Astrocyte (in vitro differentiated cells and primary cell): ENCODE results near the gene DNAJC5. TPM values are rescaled to one million over a fixed set of nuclear protein-coding genes. Genes with fewer than 3 reads are reported as not detected.

Source experiments
- DNase-seq: peaks from one replicate; pipeline ENCODE4 v3.0.0-alpha.2; 2010; ENCODE audit warnings: low read depth
- FAIRE-seq: peaks from 2 replicates; lab custom pipeline; 2011; peaks lifted over from hg19 to GRCh38; lab: Jason Lieb, UNC
- H2AFZ ChIP-seq: 2 replicates; pipeline ENCODE4 v1.6.0; 2012; ENCODE audit warnings: low read depth, low read length, inconsistent platforms
- H3K27ac ChIP-seq: 2 replicates; pipeline ENCODE4 v1.5.1; 2011; ENCODE audit warnings: low read depth, low read length, inconsistent platforms
- H3K27me3 ChIP-seq: 2 replicates; pipeline ENCODE4 v1.6.0; 2011; ENCODE audit warnings: low read length, inconsistent platforms; ENCODE audit not compliant: insufficient read depth
- H3K36me3 ChIP-seq: 2 replicates; pipeline ENCODE4 v1.5.1; 2011; ENCODE audit warnings: low read length, inconsistent platforms; ENCODE audit not compliant: insufficient read depth
- H3K4me1 ChIP-seq: 2 replicates; pipeline ENCODE4 v1.5.1; 2011; ENCODE audit warnings: low read length, inconsistent platforms; ENCODE audit not compliant: insufficient read depth
- H3K4me2 ChIP-seq: 2 replicates; pipeline ENCODE4 v1.6.0; 2012; ENCODE audit warnings: low read length, inconsistent platforms
- H3K4me3 ChIP-seq: 2 replicates; pipeline ENCODE4 v1.5.1; 2011; ENCODE audit warnings: low read depth, mild to moderate bottlenecking, low read length, inconsistent platforms; ENCODE audit not compliant: insufficient read depth
- H3K79me2 ChIP-seq: 2 replicates; pipeline ENCODE4 v1.6.0; 2012; ENCODE audit warnings: mild to moderate bottlenecking, low read length, inconsistent platforms; ENCODE audit not compliant: insufficient read depth
- H3K9ac ChIP-seq: 2 replicates; pipeline ENCODE4 v1.6.0; 2012; ENCODE audit warnings: mild to moderate bottlenecking, low read length, inconsistent platforms
- H3K9me3 ChIP-seq: 2 replicates; pipeline ENCODE4 v1.5.1; 2012; ENCODE audit warnings: low read depth, mild to moderate bottlenecking, low read length, inconsistent platforms; ENCODE audit not compliant: insufficient read depth
- H4K20me1 ChIP-seq: 2 replicates; pipeline ENCODE4 v1.6.0; 2012; ENCODE audit warnings: low read length, inconsistent platforms; ENCODE audit not compliant: insufficient read depth
- H3K27ac Mint-ChIP-seq: one replicate; pipeline ENCODE4 v1.8.0; 2021; ENCODE audit warnings: mild to moderate bottlenecking, mixed read lengths; ENCODE audit not compliant: unreplicated experiment
- H3K27me3 Mint-ChIP-seq: one replicate; pipeline ENCODE4 v1.8.0; 2021; ENCODE audit warnings: low read depth, mixed read lengths; ENCODE audit not compliant: unreplicated experiment
- H3K36me3 Mint-ChIP-seq: one replicate; pipeline ENCODE4 v1.8.0; 2021; ENCODE audit warnings: low read depth, mixed read lengths; ENCODE audit not compliant: unreplicated experiment
- H3K4me1 Mint-ChIP-seq: one replicate; pipeline ENCODE4 v1.8.0; 2021; ENCODE audit warnings: low read depth, mixed read lengths; ENCODE audit not compliant: unreplicated experiment
- H3K4me3 Mint-ChIP-seq: one replicate; pipeline ENCODE4 v1.8.0; 2021; ENCODE audit warnings: mild to moderate bottlenecking, moderate library complexity, mixed read lengths; ENCODE audit not compliant: unreplicated experiment
- H3K9me3 Mint-ChIP-seq: one replicate; pipeline ENCODE4 v1.8.0; 2021; ENCODE audit warnings: mild to moderate bottlenecking, mixed read lengths; ENCODE audit not compliant: unreplicated experiment
- EZH2 ChIP-seq: IDR thresholded peaks from 2 replicates; pipeline ENCODE4 v1.6.1; 2012; ENCODE audit warnings: mild to moderate bottlenecking, low read length, inconsistent platforms; ENCODE audit not compliant: insufficient read depth
- total RNA-seq: library from RNA; stranded (reverse); gene quantifications from 2 replicates; pipeline ENCODE4 v1.2.1, GENCODE V29; 2021
- TF ChIP-seq, protein P1 (sequence below): IDR thresholded peaks from 2 replicates; pipeline ENCODE4 v1.5.1; 2011; ENCODE audit warnings: low read depth, mild to moderate bottlenecking, inconsistent platforms, low read length, moderate library complexity; ENCODE audit not compliant: insufficient read depth

The DNAJC5 gene
- total RNA-seq, 1 donor from 2014 or later, result 64.6 TPM

DNA sequence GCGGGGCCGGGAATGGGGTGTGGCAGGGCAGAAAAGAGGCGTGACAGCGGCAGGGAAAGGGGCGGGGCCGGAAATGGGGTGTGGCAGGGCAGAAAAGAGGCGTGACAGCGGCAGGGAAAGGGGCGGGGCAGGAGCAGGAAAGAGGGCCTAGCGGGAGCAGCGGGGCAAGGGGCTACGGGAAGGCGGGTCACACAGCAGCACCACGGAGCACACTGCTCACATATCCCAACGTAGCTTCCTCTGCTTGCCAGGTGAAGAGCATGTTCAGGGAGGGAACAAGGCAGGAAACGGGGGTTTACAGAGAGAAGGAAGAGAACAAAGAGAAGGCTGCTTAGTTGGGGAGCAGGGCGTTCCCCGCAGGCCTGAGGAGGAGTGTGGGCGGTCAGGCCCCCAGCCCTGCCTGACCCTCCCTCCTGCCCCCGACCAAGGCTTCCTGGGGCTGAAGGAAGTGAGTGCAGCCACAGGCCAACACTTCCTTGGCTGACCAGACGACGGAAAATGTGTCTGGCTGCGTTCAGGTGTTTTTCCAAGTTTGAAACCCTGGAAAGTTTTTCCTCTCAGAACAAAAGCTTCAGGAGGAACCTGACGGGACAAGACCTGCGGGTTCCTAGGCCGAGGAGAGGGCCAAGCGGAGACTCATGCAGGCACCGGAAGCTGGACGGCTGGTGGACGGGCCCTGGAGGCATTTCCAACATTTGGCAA lies 47.5 kb downstream of the DNAJC5 start:
- Histone ChIP-seq H4K20me1 (peaks cover 75% of the 10 kb centered on the region), H3K27ac (no peak overlapping the region), H3K4me1 (no peaks in the 10 kb centered on the region), H2AFZ (no peak overlapping the region), H3K9me3 (no peaks in the 10 kb centered on the region), H3K79me2 (peaks cover 28% of the 10 kb centered on the region), H3K4me2 (no peak overlapping the region), H3K9ac (no peak overlapping the region), H3K27me3 (no peaks in the 10 kb centered on the region), H3K36me3 (peaks cover 3% of the 10 kb centered on the region), H3K4me3 (no peak overlapping the region)
- TF ChIP-seq, protein P1, sequence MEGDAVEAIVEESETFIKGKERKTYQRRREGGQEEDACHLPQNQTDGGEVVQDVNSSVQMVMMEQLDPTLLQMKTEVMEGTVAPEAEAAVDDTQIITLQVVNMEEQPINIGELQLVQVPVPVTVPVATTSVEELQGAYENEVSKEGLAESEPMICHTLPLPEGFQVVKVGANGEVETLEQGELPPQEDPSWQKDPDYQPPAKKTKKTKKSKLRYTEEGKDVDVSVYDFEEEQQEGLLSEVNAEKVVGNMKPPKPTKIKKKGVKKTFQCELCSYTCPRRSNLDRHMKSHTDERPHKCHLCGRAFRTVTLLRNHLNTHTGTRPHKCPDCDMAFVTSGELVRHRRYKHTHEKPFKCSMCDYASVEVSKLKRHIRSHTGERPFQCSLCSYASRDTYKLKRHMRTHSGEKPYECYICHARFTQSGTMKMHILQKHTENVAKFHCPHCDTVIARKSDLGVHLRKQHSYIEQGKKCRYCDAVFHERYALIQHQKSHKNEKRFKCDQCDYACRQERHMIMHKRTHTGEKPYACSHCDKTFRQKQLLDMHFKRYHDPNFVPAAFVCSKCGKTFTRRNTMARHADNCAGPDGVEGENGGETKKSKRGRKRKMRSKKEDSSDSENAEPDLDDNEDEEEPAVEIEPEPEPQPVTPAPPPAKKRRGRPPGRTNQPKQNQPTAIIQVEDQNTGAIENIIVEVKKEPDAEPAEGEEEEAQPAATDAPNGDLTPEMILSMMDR, result no peak
- TF ChIP-seq EZH2, result no peak
- Mint-ChIP-seq H3K4me1 (peaks cover 3% of the 10 kb centered on the region), H3K27ac (peak overlapping the region; percentile 69), H3K4me3 (no peak overlapping the region), H3K9me3 (no peaks in the 10 kb centered on the region), H3K36me3 (peaks cover 4% of the 10 kb centered on the region), H3K27me3 (no peaks in the 10 kb centered on the region)
- DNase-seq (no peak), FAIRE-seq (no peak)

DNA sequence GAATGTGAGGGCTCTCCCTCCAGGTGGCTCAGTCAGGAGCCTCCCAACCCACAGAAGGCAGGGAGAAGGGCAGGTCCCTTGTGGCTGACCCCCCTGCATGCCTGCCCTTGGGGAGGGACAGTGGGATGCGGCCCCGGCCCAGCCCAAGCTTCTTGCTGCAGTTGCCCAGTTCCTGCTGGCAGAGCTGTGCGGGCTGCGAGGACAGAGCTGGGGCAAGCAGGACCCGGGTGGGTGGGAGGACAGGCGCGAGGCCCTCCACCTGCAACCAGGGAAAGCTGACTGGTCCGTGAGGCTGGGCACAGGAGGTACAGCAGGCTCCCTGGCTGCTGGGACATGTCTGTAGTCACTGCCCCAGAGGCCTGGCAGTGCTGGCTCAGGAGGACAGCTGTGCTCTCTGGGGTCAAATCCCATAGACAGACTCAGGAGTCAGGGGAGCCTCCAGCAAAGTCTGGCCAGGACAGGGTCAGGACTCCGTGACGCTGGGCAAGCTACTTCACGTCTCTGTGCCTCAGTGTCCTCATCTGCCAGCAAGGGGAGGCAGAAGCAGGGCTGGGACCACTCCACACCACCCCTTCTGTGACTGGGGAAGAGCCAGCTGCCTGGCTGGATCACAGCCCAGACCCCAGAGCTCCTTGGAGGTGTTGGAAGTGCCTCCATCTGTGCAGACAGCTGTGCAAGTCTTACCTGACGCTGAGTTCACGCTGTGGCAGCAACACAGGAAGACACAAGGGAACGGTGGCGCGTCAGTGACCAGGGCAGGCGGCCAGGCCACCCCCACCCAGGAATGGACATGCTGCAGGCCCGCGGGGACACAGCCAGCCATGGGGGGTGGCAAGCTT lies 48.3 kb downstream of the DNAJC5 start:
- Histone ChIP-seq H3K9me3 (no peaks in the 10 kb centered on the region), H4K20me1 (peaks cover 75% of the 10 kb centered on the region), H3K36me3 (peaks cover 3% of the 10 kb centered on the region), H3K27me3 (no peaks in the 10 kb centered on the region), H3K9ac (no peak overlapping the region), H3K4me1 (no peaks in the 10 kb centered on the region), H2AFZ (no peak overlapping the region), H3K27ac (no peak overlapping the region), H3K79me2 (peaks cover 36% of the 10 kb centered on the region), H3K4me2 (no peak overlapping the region), H3K4me3 (no peak overlapping the region)
- TF ChIP-seq, protein P1, result no peak
- no peak for TF ChIP-seq EZH2
- DNase-seq, result no peak
- Mint-ChIP-seq H3K4me1 (no peaks in the 10 kb centered on the region), H3K4me3 (no peak overlapping the region), H3K9me3 (no peaks in the 10 kb centered on the region), H3K36me3 (peaks cover 4% of the 10 kb centered on the region), H3K27ac (no peak overlapping the region), H3K27me3 (no peaks in the 10 kb centered on the region)
- FAIRE-seq, result no peak

DNA sequence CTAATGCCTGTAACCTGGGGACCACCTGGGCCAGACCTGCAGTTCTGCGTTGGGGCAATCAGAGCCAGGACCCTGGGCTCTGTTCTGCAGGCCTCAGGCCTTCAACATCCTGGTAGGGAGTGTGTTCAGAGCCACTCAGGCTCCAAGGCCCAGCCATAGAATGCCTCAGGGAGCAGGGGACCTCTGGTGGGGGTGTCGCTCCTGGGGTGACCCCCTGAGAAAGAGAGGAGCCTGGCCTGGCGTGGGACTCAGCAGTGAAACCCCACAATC lies 48.8 kb downstream of the DNAJC5 start:
- peaks cover 80% of the 10 kb centered on the region for H4K20me1 ChIP-seq
- H3K4me3 ChIP-seq, result no peak overlapping the region
- peaks cover 2% of the 10 kb centered on the region for H3K4me1 ChIP-seq
- H3K27me3 ChIP-seq, result no peaks in the 10 kb centered on the region
- TF ChIP-seq, protein P1, result no peak
- TF ChIP-seq EZH2, result no peak
- no peak overlapping the region for H2AFZ ChIP-seq
- H3K9me3 Mint-ChIP-seq, result no peaks in the 10 kb centered on the region
- DNase-seq, result no peak
- peaks cover 3% of the 10 kb centered on the region for H3K36me3 ChIP-seq
- H3K9me3 ChIP-seq, result no peaks in the 10 kb centered on the region
- no peak overlapping the region for H3K4me2 ChIP-seq
- H3K27ac Mint-ChIP-seq, result no peak overlapping the region
- H3K79me2 ChIP-seq, result peaks cover 39% of the 10 kb centered on the region
- no peaks in the 10 kb centered on the region for H3K27me3 Mint-ChIP-seq
- H3K4me1 Mint-ChIP-seq, result no peaks in the 10 kb centered on the region
- no peak overlapping the region for H3K4me3 Mint-ChIP-seq
- H3K27ac ChIP-seq, result no peak overlapping the region
- no peak overlapping the region for H3K9ac ChIP-seq
- H3K36me3 Mint-ChIP-seq, result peaks cover 4% of the 10 kb centered on the region
- FAIRE-seq, result no peak
